AG09319 (cell line): Measurements from ENCODE around the gene CAMK2G.
A peak's percentile ranks its signal among the peaks of the same experiment; 100 is the strongest.
"Not testable (repeated sequence)": the region's sequence is repeated elsewhere in the genome, so short reads cannot be mapped to it uniquely, and the experiment has no call there.

Experiments used
- DNase-seq: peaks from one replicate; pipeline ENCODE4 v3.0.0-alpha.2; 2010; ENCODE audit warnings: low read depth; ENCODE audit errors: extremely low read depth
- TF ChIP-seq, protein P1 (sequence below): IDR thresholded peaks from 2 replicates; pipeline ENCODE4 v1.5.1; 2011; ENCODE audit warnings: low read depth, mild to moderate bottlenecking, inconsistent platforms, low read length, moderate library complexity

The CAMK2G gene

GRCh38 chr10:73891540-73891939 is 17.2 kb upstream of the CAMK2G start:
- TF ChIP-seq, protein P1, sequence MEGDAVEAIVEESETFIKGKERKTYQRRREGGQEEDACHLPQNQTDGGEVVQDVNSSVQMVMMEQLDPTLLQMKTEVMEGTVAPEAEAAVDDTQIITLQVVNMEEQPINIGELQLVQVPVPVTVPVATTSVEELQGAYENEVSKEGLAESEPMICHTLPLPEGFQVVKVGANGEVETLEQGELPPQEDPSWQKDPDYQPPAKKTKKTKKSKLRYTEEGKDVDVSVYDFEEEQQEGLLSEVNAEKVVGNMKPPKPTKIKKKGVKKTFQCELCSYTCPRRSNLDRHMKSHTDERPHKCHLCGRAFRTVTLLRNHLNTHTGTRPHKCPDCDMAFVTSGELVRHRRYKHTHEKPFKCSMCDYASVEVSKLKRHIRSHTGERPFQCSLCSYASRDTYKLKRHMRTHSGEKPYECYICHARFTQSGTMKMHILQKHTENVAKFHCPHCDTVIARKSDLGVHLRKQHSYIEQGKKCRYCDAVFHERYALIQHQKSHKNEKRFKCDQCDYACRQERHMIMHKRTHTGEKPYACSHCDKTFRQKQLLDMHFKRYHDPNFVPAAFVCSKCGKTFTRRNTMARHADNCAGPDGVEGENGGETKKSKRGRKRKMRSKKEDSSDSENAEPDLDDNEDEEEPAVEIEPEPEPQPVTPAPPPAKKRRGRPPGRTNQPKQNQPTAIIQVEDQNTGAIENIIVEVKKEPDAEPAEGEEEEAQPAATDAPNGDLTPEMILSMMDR = no peak
- DNase-seq = no peak

- DNase-seq = not testable (repeated sequence)
Observed at GRCh38 chr10:73890830-73891229, 16.5 kb upstream of the CAMK2G start.

- TF ChIP-seq, protein P1 = no peak
- no peak for DNase-seq
Observed at GRCh38 chr10:73890261-73890660, 15.9 kb upstream of the CAMK2G start.

GRCh38 chr10:73889416-73889815 is 15.1 kb upstream of the CAMK2G start:
- not testable (repeated sequence) for DNase-seq

DNA sequence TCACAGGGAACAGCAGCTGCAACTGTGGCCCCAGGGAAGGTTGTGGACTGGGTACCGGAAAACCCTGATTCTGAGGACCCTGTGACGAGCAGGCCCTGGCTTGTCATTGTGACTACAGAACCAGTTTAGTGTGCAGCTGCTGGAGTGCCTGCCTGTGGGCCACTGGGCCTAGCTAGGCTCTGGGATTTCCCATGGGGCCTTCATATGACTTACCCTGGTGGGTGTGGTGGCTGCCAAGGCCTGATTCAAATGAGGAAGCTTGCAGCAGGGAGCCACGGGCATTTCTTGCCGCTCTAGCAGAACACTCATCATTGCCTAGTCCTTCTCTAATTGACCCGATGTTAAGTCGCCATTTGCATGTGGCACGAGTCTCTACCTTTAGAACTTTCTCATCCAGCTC is 14.7 kb upstream of the CAMK2G start:
- DNase-seq = no peak

GRCh38 chr10:73888514-73888913 is 14.2 kb upstream of the CAMK2G start:
- no peak for DNase-seq
- TF ChIP-seq, protein P1 = no peak

More for the DNA sequence above, 14.7 kb upstream of the CAMK2G start:
- TF ChIP-seq, protein P1 = no peak

DNA sequence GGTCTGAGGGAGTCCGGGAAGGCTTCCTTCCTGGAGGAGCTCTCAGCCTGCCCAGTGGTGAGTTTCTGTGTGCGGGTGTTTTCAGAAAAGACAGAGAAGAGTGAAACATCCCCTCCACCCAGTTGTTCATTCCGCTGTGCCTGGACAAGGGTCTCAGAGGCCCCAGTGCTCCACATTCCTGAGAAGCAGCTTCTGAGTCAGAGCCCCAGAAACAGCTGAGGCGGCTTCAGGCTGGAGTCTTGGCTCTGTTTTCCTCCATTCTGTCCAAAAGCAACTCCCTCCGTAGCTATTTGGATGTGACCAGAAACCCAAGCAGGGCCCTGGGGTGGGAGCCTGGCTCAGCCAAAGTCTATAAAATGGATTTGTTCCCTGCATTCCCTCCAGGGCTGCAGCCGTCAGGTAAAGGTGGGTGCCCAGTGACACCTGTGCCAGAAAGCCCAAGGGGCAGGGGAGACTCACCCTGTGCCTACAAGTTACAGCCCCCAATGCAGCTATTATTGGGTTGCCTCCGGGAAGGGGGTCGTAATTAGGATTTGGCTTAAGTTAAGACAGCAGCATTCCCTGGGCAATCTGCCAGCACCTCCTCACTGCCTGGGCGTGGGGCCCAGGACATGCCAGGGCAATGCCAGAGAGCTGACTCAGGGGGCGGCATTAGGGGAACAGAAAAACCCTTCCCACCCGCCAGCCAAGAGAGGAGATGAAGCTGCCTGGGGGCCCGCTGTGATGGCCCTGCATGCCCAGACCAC is 13.1 kb upstream of the CAMK2G start:
- TF ChIP-seq, protein P1 = no peak; the same call in 1 of the 2 replicates
- peak; percentile 86 for DNase-seq

DNA sequence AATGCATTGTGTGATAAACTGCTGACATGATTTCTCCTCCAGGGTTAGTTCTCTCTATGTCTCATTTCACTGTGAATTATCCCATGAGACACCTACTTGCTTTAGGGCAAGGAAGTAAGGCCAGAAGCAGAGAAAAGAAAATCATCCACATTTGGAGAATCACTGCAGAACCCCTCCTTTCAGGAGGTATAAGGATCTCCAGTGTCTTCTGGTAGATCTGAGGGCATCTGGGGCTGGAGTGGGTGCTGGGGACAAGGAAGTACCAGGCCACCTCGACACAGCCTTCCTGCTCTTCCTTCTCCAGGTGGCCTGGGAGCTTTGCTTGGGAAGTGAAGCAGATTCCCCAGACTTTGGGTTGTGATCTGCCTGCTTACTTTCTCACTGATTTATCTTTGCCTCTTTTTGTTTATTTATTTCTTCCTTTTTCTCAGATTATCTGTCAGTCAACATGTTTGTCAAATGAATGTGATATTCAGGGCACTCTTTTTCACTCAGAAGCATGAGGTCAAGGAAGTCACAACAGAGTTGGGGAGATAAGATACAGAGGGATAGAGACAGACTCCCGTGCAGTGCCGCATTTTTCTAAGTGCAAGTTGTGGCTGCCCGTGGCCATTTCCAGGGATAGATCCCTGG is 12.4 kb upstream of the CAMK2G start:
- TF ChIP-seq, protein P1 = no peak
- DNase-seq = no peak
